Inferior parietal cortex (tissue), 1 donor: ENCODE measurements around the gene STK38L.
A peak's percentile ranks its signal among the peaks of the same experiment; 100 is the strongest.
"Not testable (repeated sequence)": the region's sequence is repeated elsewhere in the genome, so short reads cannot be mapped to it uniquely, and the experiment has no call there.

Source experiments
- DNase-seq: peaks from one replicate; pipeline ENCODE4 v3.0.0-alpha.2; 2016; ENCODE audit errors: extremely low spot score

STK38L gene

DNA sequence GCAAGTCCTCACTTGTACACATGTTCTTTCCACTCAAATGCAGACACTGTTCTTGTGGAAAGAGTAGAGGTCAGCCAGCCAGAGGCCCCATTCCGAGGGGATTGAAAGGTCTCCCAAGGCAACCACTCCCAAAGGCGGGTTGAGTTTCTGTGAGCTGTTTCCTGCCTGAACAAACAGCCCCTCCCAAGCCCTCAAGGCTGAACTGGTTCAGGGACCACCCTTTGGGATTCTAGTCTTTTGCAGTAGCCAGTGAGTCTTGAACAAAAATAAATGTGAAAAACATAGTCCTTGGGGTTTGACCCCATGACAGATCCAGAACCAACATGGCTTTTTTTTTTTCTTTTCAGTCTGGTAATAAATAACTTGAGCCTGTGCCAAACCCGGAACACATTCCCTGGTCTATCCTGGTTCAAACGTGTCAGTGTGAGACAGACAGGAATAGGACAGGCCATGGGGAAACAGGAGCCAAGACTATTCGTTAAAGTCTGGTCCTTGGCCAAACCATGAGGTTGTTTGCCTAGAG, 17.6 kb upstream of the STK38L start:
- no peak for DNase-seq

DNA sequence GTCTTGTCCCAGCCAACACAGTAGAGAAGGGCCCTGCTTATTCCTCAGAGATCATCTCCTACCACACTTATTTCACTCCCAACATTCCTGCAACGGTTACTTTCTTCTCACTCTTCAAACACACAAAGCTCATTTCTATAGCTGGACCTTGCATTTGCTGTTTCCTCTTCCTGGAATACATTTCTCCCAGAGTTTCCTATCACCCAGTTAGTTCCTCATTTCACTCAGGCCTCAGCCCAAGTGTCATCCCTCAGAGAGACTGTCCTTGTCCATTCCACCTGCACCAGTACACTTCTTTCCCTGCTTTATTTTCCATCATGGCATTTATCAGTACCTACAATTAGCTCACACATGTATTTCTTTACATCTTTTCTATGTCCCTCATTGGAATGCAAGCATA, 14.7 kb upstream of the STK38L start:
- no peak for DNase-seq

DNA sequence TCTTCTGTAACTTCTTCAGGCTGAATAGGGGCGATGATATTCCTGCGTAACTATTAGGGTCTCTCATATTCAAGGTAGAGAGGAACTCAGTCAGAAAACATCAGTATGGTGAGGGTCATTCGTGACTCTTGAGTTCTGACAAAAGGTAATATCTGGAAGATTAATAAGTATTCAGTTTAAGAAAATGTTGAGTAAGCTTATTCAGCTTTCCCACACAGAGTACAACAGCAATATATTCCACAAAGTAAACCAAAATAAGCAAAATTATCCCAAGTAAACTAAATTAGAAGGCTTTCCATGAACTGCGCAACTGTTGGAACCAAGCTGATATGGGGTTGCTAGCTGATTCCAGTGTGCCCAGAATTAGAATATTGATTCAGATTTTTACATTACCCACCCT, 12.7 kb upstream of the STK38L start:
- not testable (repeated sequence) for DNase-seq

- DNase-seq = no peak
Observed at GRCh38 chr12:27233814-27234213, 10.3 kb upstream of the STK38L start.

GRCh38 chr12:27236498-27236897, 7.6 kb upstream of the STK38L start:
- no peak for DNase-seq

DNA sequence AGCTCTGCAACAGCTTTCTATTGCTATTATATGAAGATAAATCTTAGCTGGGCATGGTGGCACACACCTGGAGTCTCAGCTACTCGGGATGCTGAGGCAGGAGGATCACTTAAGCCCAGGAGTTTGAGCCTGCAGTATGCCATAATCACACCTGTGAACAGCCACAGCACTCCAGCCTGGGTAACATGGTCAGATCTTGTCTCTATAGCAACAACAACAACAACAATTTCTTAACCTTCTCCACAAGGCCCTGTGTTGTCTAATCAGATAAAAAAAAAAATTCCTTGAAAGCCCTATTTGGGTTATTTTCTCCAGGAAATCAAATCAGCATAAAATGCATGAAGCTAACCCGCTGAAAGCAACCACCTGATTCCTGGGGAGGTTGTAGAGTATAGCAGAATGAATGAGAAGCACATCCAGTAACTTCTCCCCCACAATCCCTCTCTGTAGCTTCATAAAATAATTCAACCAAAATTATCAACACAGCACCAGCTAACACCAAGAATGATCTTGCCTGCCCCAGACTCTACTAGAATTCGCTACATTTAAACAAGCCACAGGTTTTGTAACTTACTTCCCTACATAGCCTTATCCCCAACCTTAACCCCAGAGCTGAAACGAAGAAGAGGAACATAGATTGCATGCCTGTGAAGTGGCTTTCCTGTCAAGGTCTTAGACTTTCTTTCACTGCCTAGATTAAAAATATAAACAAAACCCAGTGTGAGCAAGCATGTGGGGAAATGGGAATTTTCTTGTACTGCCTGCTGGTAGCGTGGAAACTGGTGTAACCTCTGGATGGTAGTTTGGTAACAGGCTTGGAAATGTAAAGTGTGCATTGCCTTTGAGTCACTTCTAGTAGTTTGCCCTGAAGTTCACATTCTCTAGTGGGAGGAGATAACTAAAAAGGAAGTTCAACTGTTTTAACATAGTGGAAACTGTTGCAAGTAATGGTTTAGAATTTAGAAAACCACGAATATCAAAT, 6.0 kb upstream of the STK38L start:
- DNase-seq = no peak

DNA sequence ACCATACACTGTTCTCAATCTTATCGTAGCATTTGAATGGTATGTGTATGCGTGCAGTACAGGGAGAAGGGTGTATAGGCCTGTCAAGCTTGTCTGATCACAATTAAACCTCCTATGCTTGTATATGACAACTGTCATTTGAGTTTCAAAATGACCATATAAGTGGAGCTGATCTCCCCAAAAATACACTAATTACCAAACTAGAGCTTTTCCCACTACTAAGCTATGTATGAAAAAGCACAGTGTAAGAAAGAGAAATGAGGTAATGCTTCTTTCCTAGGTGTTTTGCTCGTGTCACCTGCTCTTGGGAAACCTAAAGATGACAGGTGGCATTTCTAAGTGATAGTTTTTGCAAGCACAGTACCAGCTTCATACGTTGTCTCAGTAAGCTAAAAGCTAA, 1.1 kb upstream of the STK38L start:
- DNase-seq = no peak

- DNase-seq = peak; percentile 28
Observed at GRCh38 chr12:27244689-27245488, 803 bp downstream of the STK38L start.

DNA sequence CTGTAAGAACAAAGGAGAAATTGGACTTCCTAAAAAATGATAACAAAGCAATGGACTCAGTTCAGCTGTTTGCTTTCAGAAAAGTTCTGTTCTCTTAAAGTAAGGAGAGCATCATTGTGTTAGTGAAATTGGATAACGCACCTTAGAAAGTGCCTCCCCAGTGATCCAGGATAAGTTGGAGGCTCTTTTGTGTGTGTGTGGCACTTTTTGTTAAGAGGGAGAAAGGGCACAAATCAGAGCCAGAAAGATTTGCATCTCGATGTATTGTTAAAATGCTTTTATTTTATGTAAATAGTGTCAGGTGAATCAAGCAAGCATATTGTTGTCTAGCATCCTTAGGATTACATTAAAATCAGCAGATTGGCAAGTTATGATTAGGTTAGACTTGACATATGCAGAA, 2.1 kb downstream of the STK38L start:
- DNase-seq = no peak

DNA sequence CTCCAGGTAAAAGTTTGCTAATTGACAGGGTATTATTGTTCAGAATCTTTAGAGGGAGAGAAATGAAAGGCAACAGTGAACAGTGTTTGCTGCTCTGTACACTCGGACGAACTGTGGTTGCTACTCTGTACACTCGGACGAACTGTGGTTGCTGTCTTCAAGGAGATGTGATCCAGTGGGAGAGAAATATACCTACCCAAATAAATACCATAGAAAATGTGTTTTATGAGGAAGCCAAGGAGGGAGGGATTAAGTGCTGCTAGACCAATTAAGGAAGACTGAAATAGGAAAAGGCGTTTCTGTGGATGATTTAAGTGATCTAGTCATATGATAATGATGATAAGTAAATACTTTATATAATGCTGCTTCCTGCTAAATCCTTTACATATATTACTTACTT, 2.7 kb downstream of the STK38L start:
- DNase-seq = no peak

GRCh38 chr12:27252934-27253333, 8.8 kb downstream of the STK38L start:
- no peak for DNase-seq

DNA sequence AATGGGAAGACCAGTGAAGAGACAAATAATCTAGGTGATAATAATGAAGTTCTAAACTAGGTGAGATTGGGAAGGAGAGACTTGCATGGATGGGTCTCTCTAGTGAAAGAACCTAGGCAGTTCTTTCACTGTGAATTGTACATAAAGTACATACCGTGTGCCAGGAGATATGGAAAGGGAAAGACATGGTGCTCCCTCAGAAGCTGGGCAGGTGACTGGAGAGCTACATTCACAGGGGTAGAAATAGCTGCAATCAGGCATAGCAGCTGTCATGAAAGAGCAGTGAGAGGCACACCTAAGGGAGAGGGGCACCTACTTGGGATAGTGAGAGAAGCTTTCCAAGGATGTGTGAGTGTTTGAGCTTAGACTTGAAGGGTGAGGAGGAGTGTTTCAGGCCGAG, 9.3 kb downstream of the STK38L start:
- no peak for DNase-seq

- DNase-seq = no peak
Observed at GRCh38 chr12:27255806-27256205, 11.7 kb downstream of the STK38L start.

DNA sequence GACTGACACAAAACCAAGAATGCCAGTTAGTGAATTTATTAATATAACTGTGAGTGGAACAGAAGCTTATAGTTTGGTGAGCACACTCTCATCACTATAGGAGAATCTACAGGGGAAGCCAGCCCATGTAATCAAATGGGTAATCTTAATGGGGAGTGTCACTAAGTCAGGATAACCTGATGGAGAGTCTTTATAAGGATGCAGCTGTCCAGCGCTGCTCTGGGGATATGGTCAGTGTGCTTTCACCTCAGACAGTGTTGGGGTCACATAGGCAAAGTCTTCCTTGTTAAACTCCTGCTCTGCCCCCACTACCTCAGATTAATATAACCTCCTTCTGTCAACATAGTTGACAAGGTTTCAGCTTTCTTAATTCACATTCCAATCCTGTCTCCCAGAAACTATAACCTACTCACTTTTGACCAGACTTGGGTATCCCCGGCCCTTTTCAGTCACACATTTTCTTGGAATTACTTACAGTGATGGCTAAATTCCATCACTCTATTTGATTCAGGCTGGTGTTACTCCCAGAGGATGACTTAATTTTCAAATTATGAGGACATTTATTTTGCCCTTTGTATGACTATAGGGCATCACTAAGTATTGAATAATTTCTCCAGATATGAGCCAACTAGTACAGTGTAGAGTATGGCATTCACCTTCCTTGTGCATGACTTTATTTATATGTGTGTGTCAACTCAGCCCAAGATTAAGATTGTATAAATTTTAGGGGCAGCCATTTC, 13.2 kb downstream of the STK38L start:
- no peak for DNase-seq

GRCh38 chr12:27260746-27261145, 16.7 kb downstream of the STK38L start:
- no peak for DNase-seq

GRCh38 chr12:27261866-27262265, 17.8 kb downstream of the STK38L start:
- no peak for DNase-seq

DNA sequence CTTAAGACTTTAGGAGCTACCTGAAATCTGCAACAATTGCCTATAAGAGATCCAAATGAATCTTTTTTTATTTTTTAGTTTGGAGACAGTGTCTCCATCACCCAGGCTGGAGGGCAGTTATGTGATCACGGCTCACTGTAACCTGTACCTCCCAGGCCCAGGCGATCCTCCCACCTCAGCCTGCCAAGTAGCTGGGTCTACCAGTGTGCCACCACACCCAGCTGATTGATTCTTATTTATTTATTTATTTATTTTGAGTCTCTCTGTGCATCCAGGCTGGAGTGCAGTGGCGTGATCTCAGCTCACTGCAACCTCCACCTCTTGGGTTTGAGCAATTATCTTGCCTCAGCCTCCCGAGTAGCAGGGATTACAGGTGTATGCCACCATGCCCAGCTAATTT, 26.1 kb downstream of the STK38L start:
- no peak for DNase-seq

- no peak for DNase-seq
Observed at GRCh38 chr12:27271206-27271605, 27.1 kb downstream of the STK38L start.

- no peak for DNase-seq
Observed at GRCh38 chr12:27272373-27273028, 28.4 kb downstream of the STK38L start.

GRCh38 chr12:27273114-27273513, 29.0 kb downstream of the STK38L start:
- no peak for DNase-seq

DNA sequence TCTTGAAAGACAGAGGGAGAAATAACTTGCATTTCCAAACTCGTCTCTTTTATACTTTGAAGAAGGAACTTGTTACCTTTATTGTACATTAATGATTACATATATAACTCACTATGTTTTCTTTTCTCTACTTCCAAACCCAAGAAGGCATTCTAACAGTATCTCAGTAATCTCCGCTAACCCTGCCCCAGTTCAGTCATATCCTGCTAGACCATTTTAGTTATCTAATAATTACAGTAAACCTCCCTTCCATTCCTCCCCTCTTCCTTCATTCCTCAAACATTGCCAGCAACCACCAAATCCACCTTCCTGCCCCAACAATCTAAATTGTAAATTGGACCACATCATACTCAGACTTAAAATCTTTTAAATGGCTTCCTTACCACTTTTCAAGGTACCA, 30.6 kb downstream of the STK38L start:
- no peak for DNase-seq
